ENCODE data around the gene SIX5.

The SIX5 gene

GRCh38 chr19:45772912-45773311 lies 3.9 kb upstream of the SIX5 start:
- no peak for DNase-seq

GRCh38 chr19:45772130-45772840 lies 3.2 kb upstream of the SIX5 start:
- DNase-seq = no peak

- DNase-seq = no peak
These were observed 2.4 kb upstream of the SIX5 start for GRCh38 chr19:45771311-45771933.

GRCh38 chr19:45770192-45771101 lies 1.4 kb upstream of the SIX5 start:
- DNase-seq = peak; percentile 97

- DNase-seq = no peak
These were observed 754 bp upstream of the SIX5 start for GRCh38 chr19:45769821-45770191.

- no peak for DNase-seq
These were observed 433 bp downstream of the SIX5 start for GRCh38 chr19:45768655-45768983.

- DNase-seq = no peak
These were observed 984 bp downstream of the SIX5 start for GRCh38 chr19:45767881-45768654.

GRCh38 chr19:45767410-45767880 lies 1.6 kb downstream of the SIX5 start:
- peak; percentile 39 for DNase-seq

- no peak for DNase-seq
These were observed 2.1 kb downstream of the SIX5 start for GRCh38 chr19:45766869-45767346.

GRCh38 chr19:45766296-45766868 lies 2.7 kb downstream of the SIX5 start:
- no peak for DNase-seq

GRCh38 chr19:45765702-45766295 lies 3.3 kb downstream of the SIX5 start:
- DNase-seq = no peak

- no peak for DNase-seq
These were observed 3.9 kb downstream of the SIX5 start for GRCh38 chr19:45764945-45765701.

GRCh38 chr19:45764475-45764874 lies 4.6 kb downstream of the SIX5 start:
- no peak for DNase-seq

- no peak for DNase-seq
These were observed 5.3 kb downstream of the SIX5 start for GRCh38 chr19:45763691-45764294.

- no peak for DNase-seq
These were observed 6.0 kb downstream of the SIX5 start for GRCh38 chr19:45762870-45763631.

- DNase-seq = no peak
These were observed 7.3 kb downstream of the SIX5 start for GRCh38 chr19:45761714-45762113.

GRCh38 chr19:45758921-45759320 lies 10.1 kb downstream of the SIX5 start:
- DNase-seq = no peak

- DNase-seq = no peak
These were observed 11.4 kb downstream of the SIX5 start for GRCh38 chr19:45757695-45758094.

- no peak for DNase-seq
These were observed 14.7 kb downstream of the SIX5 start for GRCh38 chr19:45754323-45754722.

- DNase-seq = no peak
These were observed 15.5 kb downstream of the SIX5 start for GRCh38 chr19:45753548-45753947.

Data from DMS79 treated with DMSO at 0.1 percent for 48 hours (cell line).